Measurements from ENCODE around the gene CTNNB1.
A peak's percentile ranks its signal among the peaks of the same experiment; 100 is the strongest.

Gene CTNNB1

GRCh38 chr3:41198950-41199865 is at the start of gene CTNNB1:
Gene CTNNB1, plus strand, starts transcription at chr3:41199505. Its CDS starts 24,564 bp downstream, at chr3:41224069.
- DNase-seq (ENCODE audit: low read depth in 2 of 2): peak; percentile 92

GRCh38 chr3:41155834-41156233 is 43.5 kb upstream of the CTNNB1 start:
- DNase-seq (ENCODE audit: low read depth in 2 of 2): no peak

GRCh38 chr3:41158947-41159346 is 40.4 kb upstream of the CTNNB1 start:
- DNase-seq (ENCODE audit: low read depth in 2 of 2): no peak

- no peak for DNase-seq (ENCODE audit: low read depth in 2 of 2)
These were observed 39.6 kb upstream of the CTNNB1 start for GRCh38 chr3:41159588-41160189.

GRCh38 chr3:41162541-41162940 is 36.8 kb upstream of the CTNNB1 start:
- DNase-seq (ENCODE audit: low read depth in 2 of 2): no peak

GRCh38 chr3:41163006-41163405 is 36.3 kb upstream of the CTNNB1 start:
- DNase-seq (ENCODE audit: low read depth in 2 of 2): no peak

GRCh38 chr3:41163421-41163820 is 35.9 kb upstream of the CTNNB1 start:
- no peak for DNase-seq (ENCODE audit: low read depth in 2 of 2)

- no peak for DNase-seq (ENCODE audit: low read depth in 2 of 2)
These were observed 34.5 kb upstream of the CTNNB1 start for GRCh38 chr3:41164777-41165176.

GRCh38 chr3:41167722-41168497 is 31.4 kb upstream of the CTNNB1 start:
- DNase-seq (ENCODE audit: low read depth in 2 of 2): no peak

GRCh38 chr3:41169023-41169422 is 30.3 kb upstream of the CTNNB1 start:
- no peak for DNase-seq (ENCODE audit: low read depth in 2 of 2)

- no peak for DNase-seq (ENCODE audit: low read depth in 2 of 2)
These were observed 25.1 kb upstream of the CTNNB1 start for GRCh38 chr3:41173926-41174885.

GRCh38 chr3:41175365-41175764 is 23.9 kb upstream of the CTNNB1 start:
- no peak for DNase-seq (ENCODE audit: low read depth in 2 of 2)

GRCh38 chr3:41176596-41176995 is 22.7 kb upstream of the CTNNB1 start:
- DNase-seq (ENCODE audit: low read depth in 2 of 2): peak in 1 of 2 experiments; percentile 18

- DNase-seq (ENCODE audit: low read depth in 2 of 2): no peak
These were observed 20.7 kb upstream of the CTNNB1 start for GRCh38 chr3:41178576-41178975.

GRCh38 chr3:41180396-41180795 is 18.9 kb upstream of the CTNNB1 start:
- DNase-seq (ENCODE audit: low read depth in 2 of 2): no peak

GRCh38 chr3:41182504-41183059 is 16.7 kb upstream of the CTNNB1 start:
- DNase-seq (ENCODE audit: low read depth in 2 of 2): no peak

GRCh38 chr3:41184394-41184793 is 14.9 kb upstream of the CTNNB1 start:
- DNase-seq (ENCODE audit: low read depth in 2 of 2): no peak

GRCh38 chr3:41186297-41186696 is 13.0 kb upstream of the CTNNB1 start:
- no peak for DNase-seq (ENCODE audit: low read depth in 2 of 2)

- no peak for DNase-seq (ENCODE audit: low read depth in 2 of 2)
These were observed 11.0 kb upstream of the CTNNB1 start for GRCh38 chr3:41188306-41188705.

- DNase-seq (ENCODE audit: low read depth in 2 of 2): no peak
These were observed 8.6 kb upstream of the CTNNB1 start for GRCh38 chr3:41190509-41191284.

Data from fibroblast of skin of left quadriceps (primary cell).